ENCODE data around the gene SLAMF1.

- no peak for TF ChIP-seq EP300 (IDR thresholded peaks at IDR 0.05)
- no peak for TF ChIP-seq CTCF (IDR thresholded peaks at IDR 0.05)
- TF ChIP-seq POLR2A (IDR thresholded peaks at IDR 0.05) = no peak
- TF ChIP-seq POLR2AphosphoS5 (IDR thresholded peaks at IDR 0.05) = no peak
These were observed 32.4 kb downstream of the SLAMF1 start for GRCh38 chr1:160614410-160614809.

Measured in upper lobe of left lung (tissue), 4 donors.